Stimulated activated CD8-positive, alpha-beta memory T cell treated with anti-CD3 and anti-CD28 coated beads, Interleukin-15, amount 100 ng/mL, for 48 hours (primary cell): ENCODE data around the gene MUSTN1.

ENCODE experiments used
- DNase-seq, 2 donors: peaks; one replicate each; pipeline ENCODE4 v3.0.0-alpha.2; 2020; ENCODE audit warnings: low read depth in 2 of 2

Gene MUSTN1

GRCh38 chr3:52801839-52802238 is 33.0 kb downstream of the MUSTN1 start:
- no peak for DNase-seq

- DNase-seq = no peak
Measured at GRCh38 chr3:52800079-52800478, 34.7 kb downstream of the MUSTN1 start.

GRCh38 chr3:52798978-52799476 is 35.8 kb downstream of the MUSTN1 start:
- DNase-seq = no peak

GRCh38 chr3:52798376-52798977 is 36.3 kb downstream of the MUSTN1 start:
- DNase-seq = no peak

- no peak for DNase-seq
Measured at GRCh38 chr3:52796411-52796810, 38.4 kb downstream of the MUSTN1 start.

- no peak for DNase-seq
Measured at GRCh38 chr3:52795298-52795900, 39.4 kb downstream of the MUSTN1 start.

GRCh38 chr3:52794612-52795099 is 40.2 kb downstream of the MUSTN1 start, which contains the start of gene ITIH3:
Gene ITIH3, plus strand, starts transcription at chr3:52794796. Its CDS starts 8 bp downstream, at chr3:52794804.
- DNase-seq = no peak

- DNase-seq = no peak
Measured at GRCh38 chr3:52793702-52794611, 40.9 kb downstream of the MUSTN1 start.

- DNase-seq = no peak
Measured at GRCh38 chr3:52792961-52793695, 41.7 kb downstream of the MUSTN1 start.

- DNase-seq = no peak
Measured at GRCh38 chr3:52792413-52792812, 42.4 kb downstream of the MUSTN1 start.

GRCh38 chr3:52791928-52792327 is 42.9 kb downstream of the MUSTN1 start:
- DNase-seq = no peak

- DNase-seq = no peak
Measured at GRCh38 chr3:52791366-52791765, 43.5 kb downstream of the MUSTN1 start.

- no peak for DNase-seq
Measured at GRCh38 chr3:52790741-52791140, 44.1 kb downstream of the MUSTN1 start.

- no peak for DNase-seq
Measured at GRCh38 chr3:52790337-52790736, 44.5 kb downstream of the MUSTN1 start.

GRCh38 chr3:52789746-52790040 is 45.1 kb downstream of the MUSTN1 start:
- no peak for DNase-seq

- DNase-seq = no peak
Measured at GRCh38 chr3:52788890-52789745, 45.7 kb downstream of the MUSTN1 start.

- DNase-seq = no peak
Measured at GRCh38 chr3:52787672-52788625, 46.9 kb downstream of the MUSTN1 start.

- DNase-seq = no peak
Measured at GRCh38 chr3:52787246-52787645, 47.6 kb downstream of the MUSTN1 start.

- no peak for DNase-seq
Measured at GRCh38 chr3:52786330-52787215, 48.2 kb downstream of the MUSTN1 start.
